HEK293T (cell line): ENCODE measurements around the gene NOTCH3.

Experiments
- BHLHE40 ChIP-seq: fragments of 450-650 bp; IDR thresholded peaks from 2 replicates; pipeline ENCODE4 v1.6.1; 2016; ENCODE audit warnings: mild to moderate bottlenecking, moderate library complexity, borderline replicate concordance
- FOXA1 ChIP-seq: fragments of 450-650 bp; IDR thresholded peaks from 2 replicates; pipeline ENCODE4 v1.6.1; 2016; ENCODE audit warnings: mild to moderate bottlenecking
- NFRKB ChIP-seq: fragments of 450-650 bp; IDR thresholded peaks from 2 replicates; pipeline ENCODE4 v1.6.1; 2016; ENCODE audit warnings: mild to moderate bottlenecking, moderate library complexity
- SP1 ChIP-seq: fragments of 450-650 bp; IDR thresholded peaks from 2 replicates; pipeline ENCODE4 v1.6.1; 2017
- SUZ12 ChIP-seq: fragments of 450-650 bp; IDR thresholded peaks from 2 replicates; pipeline ENCODE4 v1.6.1; 2016; ENCODE audit warnings: mild to moderate bottlenecking
- ZNF384 ChIP-seq: fragments of 450-650 bp; IDR thresholded peaks from 2 replicates; pipeline ENCODE4 v1.6.1; 2016

DNA sequence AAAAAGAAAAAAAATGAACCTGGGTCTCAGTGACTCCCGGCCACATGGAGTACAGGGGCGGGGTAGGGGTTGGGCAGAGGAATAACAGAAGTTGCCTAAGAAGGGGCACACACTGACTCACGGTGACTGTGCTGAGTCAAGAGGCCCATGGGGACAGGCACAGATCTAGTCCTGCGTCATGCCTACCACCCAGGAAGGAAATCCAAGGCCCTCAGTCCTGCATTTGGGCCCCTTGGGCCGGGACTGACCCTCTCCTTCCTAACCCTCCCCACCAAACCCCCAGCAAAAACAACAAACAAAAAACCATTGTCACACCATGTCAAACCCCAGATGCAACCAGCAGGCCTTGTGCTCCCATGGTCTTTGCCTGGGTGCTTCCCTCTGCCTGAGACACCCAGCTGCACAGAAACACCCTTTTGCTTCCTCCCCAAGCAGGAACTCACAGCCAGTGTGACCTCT is 9.6 kb upstream of the NOTCH3 start:
- no peak for TF ChIP-seq FOXA1
- TF ChIP-seq SUZ12, result no peak
- TF ChIP-seq SP1, result no peak
- no peak for TF ChIP-seq BHLHE40
- no peak for TF ChIP-seq ZNF384
- no peak for TF ChIP-seq NFRKB
